CD14-positive monocyte (primary cell): ENCODE results near the gene CALHM5. TPM values are rescaled to one million over a fixed set of nuclear protein-coding genes. Genes with fewer than 3 reads are reported as not detected.

Experiments used
- DNase-seq, 3 donors: peaks; one replicate each; pipeline ENCODE4 v3.0.0-alpha.2; 2011 to 2022
- H2AFZ ChIP-seq: 2 replicates; pipeline ENCODE4 v1.6.0; 2012; ENCODE audit warnings: mild to moderate bottlenecking, low read depth, low read length, inconsistent platforms; ENCODE audit not compliant: insufficient read depth, poor library complexity, severe bottlenecking
- H3K27ac ChIP-seq, 2 donors: 1 replicate in 1 of 2; 2 replicates in 1 of 2; pipeline ENCODE4 v1.5.1; 2012 to 2013; ENCODE audit warnings: low read length in 2 of 2, control low read depth in 1 of 2, inconsistent platforms in 1 of 2, low read depth in 1 of 2, mild to moderate bottlenecking in 1 of 2
- H3K27me3 ChIP-seq, 2 donors: one replicate each; pipeline versions ENCODE4 v1.6.0 to v1.6.1; 2011 to 2013; ENCODE audit warnings: low read length in 2 of 2; ENCODE audit not compliant: control insufficient read depth in 2 of 2, insufficient read depth in 2 of 2
- H3K36me3 ChIP-seq, 2 donors: replicated peaks in 1 of 2; 1 replicate in 1 of 2; 2 replicates in 1 of 2; pipeline versions ENCODE4 v1.5.1 to v1.6.1; 2012 to 2013; ENCODE audit warnings: low read length in 2 of 2, control low read depth in 1 of 2, inconsistent platforms in 1 of 2, mild to moderate bottlenecking in 1 of 2; ENCODE audit not compliant: insufficient read depth in 2 of 2, control insufficient read depth in 1 of 2
- H3K4me1 ChIP-seq, 2 donors: 1 replicate in 1 of 2; 2 replicates in 1 of 2; pipeline versions ENCODE4 v1.5.1 to v1.6.1; 2012 to 2013; ENCODE audit warnings: low read length in 2 of 2, control low read depth in 1 of 2, inconsistent platforms in 1 of 2, mild to moderate bottlenecking in 1 of 2, moderate library complexity in 1 of 2; ENCODE audit not compliant: insufficient read depth in 2 of 2, control insufficient read depth in 1 of 2
- H3K4me2 ChIP-seq: replicated peaks from 2 replicates; pipeline ENCODE3; 2012; ENCODE audit warnings: low read length, moderate library complexity, mild to moderate bottlenecking; ENCODE audit not compliant: poor library complexity, severe bottlenecking; ENCODE audit errors: extremely low read depth
- H3K4me3 ChIP-seq, 3 experiments: fragments of 200-600 bp in 1 of 3; sonication (generic) in 1 of 3; replicated peaks in 1 of 3; 1 replicate in 2 of 3; 2 replicates in 1 of 3; pipeline ENCODE4 v1.5.1; 2011 to 2013; ENCODE audit warnings: low read length in 3 of 3, mild to moderate bottlenecking in 3 of 3, control low read depth in 2 of 3, low read depth in 2 of 3, inconsistent platforms in 1 of 3, moderate library complexity in 1 of 3
- H3K79me2 ChIP-seq: 2 replicates; pipeline ENCODE4 v1.6.0; 2012; ENCODE audit warnings: mild to moderate bottlenecking, control low read depth, inconsistent platforms, low read length, moderate library complexity; ENCODE audit not compliant: insufficient read depth
- H3K9ac ChIP-seq: 2 replicates; pipeline ENCODE4 v1.6.0; 2017; ENCODE audit warnings: low read length, mild to moderate bottlenecking; ENCODE audit not compliant: insufficient read depth, poor library complexity, severe bottlenecking
- H3K9me3 ChIP-seq, 2 donors: replicated peaks in 1 of 2; 1 replicate in 1 of 2; 2 replicates in 1 of 2; pipeline versions ENCODE4 v1.5.1 to v1.6.1; 2012 to 2013; ENCODE audit warnings: low read length in 2 of 2, control low read depth in 1 of 2; ENCODE audit not compliant: control insufficient read depth in 1 of 2, insufficient read depth in 1 of 2
- H4K20me1 ChIP-seq: 2 replicates; pipeline ENCODE4 v1.6.0; 2012; ENCODE audit warnings: mild to moderate bottlenecking, low read length, control low read depth, moderate library complexity; ENCODE audit not compliant: insufficient read depth
- H3K27ac Mint-ChIP-seq, 7 donors: one replicate each; pipeline ENCODE4 v1.8.0; 2020; ENCODE audit warnings: mild to moderate bottlenecking in 7 of 7, mixed read lengths in 7 of 7, moderate library complexity in 6 of 7, inconsistent platforms in 2 of 7
- H3K27me3 Mint-ChIP-seq, 3 donors: one replicate each; pipeline ENCODE4 v1.8.0; 2021 to 2022; ENCODE audit warnings: low read depth in 3 of 3, mild to moderate bottlenecking in 3 of 3, mixed read lengths in 3 of 3, moderate library complexity in 3 of 3, inconsistent platforms in 1 of 3
- H3K36me3 Mint-ChIP-seq, 2 donors: one replicate each; pipeline ENCODE4 v1.8.0; 2020; ENCODE audit warnings: mixed read lengths in 2 of 2, inconsistent platforms in 1 of 2, mild to moderate bottlenecking in 1 of 2
- H3K4me1 Mint-ChIP-seq: one replicate; pipeline ENCODE4 v1.8.0; 2020; ENCODE audit warnings: mild to moderate bottlenecking, mixed read lengths
- H3K4me3 Mint-ChIP-seq, 2 donors: one replicate each; pipeline ENCODE4 v1.8.0; 2020; ENCODE audit warnings: mild to moderate bottlenecking in 2 of 2, mixed read lengths in 2 of 2, moderate library complexity in 1 of 2
- H3K9me3 Mint-ChIP-seq, 7 donors: one replicate each; pipeline ENCODE4 v1.8.0; 2020 to 2022; ENCODE audit warnings: mixed read lengths in 7 of 7, mild to moderate bottlenecking in 6 of 7, moderate library complexity in 6 of 7, inconsistent platforms in 2 of 7
- CTCF ChIP-seq: fragments of 200-600 bp; IDR thresholded peaks from one replicate; pipeline ENCODE4 v1.8.0; 2022; ENCODE audit warnings: antibody characterized with exemption, mild to moderate bottlenecking
- WGBS: methylation state at CpG from one replicate; pipeline ENCODE4 v1.1.5; 2013; ENCODE audit warnings: missing lambda C conversion rate; ENCODE audit not compliant: insufficient coverage; 5-methylcytosine and 5-hydroxymethylcytosine counted together
- intact Hi-C, 2 donors: fragments of 100-400 bp; cut with micrococcal nuclease; formaldehyde crosslinking; loops; one replicate each; pipeline versions ENCODE4 v1.15.0 to v1.15.1; 2023
- polyA plus RNA-seq, 3 donors: library from polyadenylated mRNA; depleted of rRNA in 1 of 3; unstranded in 2 of 3; stranded (reverse) in 1 of 3; fragments of 300-500 nt in 2 of 3; fragments of >200 nt in 1 of 3; fragmentation: Illumina TruSeq in 2 of 3; gene quantifications; 1 replicate in 2 of 3; 2 replicates in 1 of 3; pipeline ENCODE4 v1.2.3, GENCODE V29; 2012 to 2021

The CALHM5 gene
- polyA plus RNA-seq, 3 donors, result 0.01 TPM; not detected in 2

DNA sequence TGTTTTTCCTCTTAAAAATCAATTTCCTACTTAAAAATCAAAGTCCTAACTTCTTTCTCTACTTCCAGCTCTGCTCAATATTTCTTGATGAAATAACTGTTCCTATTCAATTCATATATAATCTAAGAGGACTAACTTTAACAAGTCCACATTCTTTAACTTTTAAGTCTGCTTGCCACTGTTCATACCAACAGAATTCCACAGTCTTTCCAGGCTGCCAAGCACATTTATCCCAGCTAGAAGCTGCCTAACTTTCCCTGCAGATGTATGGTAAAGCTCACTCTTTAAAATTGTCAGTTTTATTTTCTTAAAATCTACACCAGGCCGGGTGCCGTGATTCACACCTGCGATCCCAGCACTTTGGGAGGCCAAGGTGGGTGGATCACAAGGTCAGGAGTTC lies 38.7 kb upstream of the CALHM5 start:
- H3K4me3 Mint-ChIP-seq, result no peak overlapping the region
- H3K9me3 Mint-ChIP-seq, result peaks cover 0 to 4% (median 3%) of the 10 kb centered on the region in 7 donors
- no peaks in the 10 kb centered on the region for H3K27me3 Mint-ChIP-seq
- DNase-seq, result no peak
- H3K79me2 ChIP-seq, result no peaks in the 10 kb centered on the region
- TF ChIP-seq CTCF, result no peak
- no peak overlapping the region for H3K9ac ChIP-seq
- H3K9me3 ChIP-seq, result no peaks in the 10 kb centered on the region
- H2AFZ ChIP-seq, result no peak overlapping the region
- H3K4me1 Mint-ChIP-seq, result peaks cover 49% of the 10 kb centered on the region
- H3K36me3 Mint-ChIP-seq, result no peaks in the 10 kb centered on the region
- no peak overlapping the region for H3K27ac ChIP-seq
- H3K27ac Mint-ChIP-seq, result no peak overlapping the region
- H3K4me2 ChIP-seq, result no peak overlapping the region
- 100% methylated on average over 1 of the region's 3 CpGs for WGBS
- peaks cover 39 to 47% of the 10 kb centered on the region in 2 donors for H3K4me1 ChIP-seq
- intact Hi-C loops, result no loop called here
- no peaks in the 10 kb centered on the region for H4K20me1 ChIP-seq
- no peaks in the 10 kb centered on the region for H3K27me3 ChIP-seq
- no peaks in the 10 kb centered on the region for H3K36me3 ChIP-seq
- no peak overlapping the region for H3K4me3 ChIP-seq

DNA sequence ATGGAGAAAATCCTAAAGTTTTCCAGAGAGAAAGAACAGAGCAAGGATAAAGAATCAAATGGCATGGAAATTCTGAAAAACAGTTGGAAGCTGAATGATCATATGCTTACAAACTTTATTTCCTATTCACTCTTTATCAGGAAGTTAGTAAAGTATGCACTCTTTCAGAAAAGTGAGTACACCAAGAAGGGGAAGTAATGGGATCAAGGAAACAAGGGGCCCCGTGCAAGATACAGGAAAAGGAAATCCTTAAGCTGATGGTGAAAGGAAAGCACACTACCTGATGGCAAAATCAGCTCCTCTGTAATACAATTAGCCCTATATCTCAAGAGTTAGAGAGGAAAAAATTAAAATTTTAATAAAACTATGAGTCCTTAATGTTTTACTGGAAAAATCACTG lies 36.3 kb upstream of the CALHM5 start:
- no peaks in the 10 kb centered on the region for H3K79me2 ChIP-seq
- Mint-ChIP-seq H3K4me3 (peak overlapping the region; percentile 65 to 88), H3K4me1 (peaks cover 54% of the 10 kb centered on the region), H3K36me3 (no peaks in the 10 kb centered on the region), H3K27me3 (no peaks in the 10 kb centered on the region), H3K27ac (peak overlapping the region; percentile 92 to 98 (median 97)), H3K9me3 (peaks cover 0 to 7% (median 4%) of the 10 kb centered on the region in 7 donors)
- peaks cover 39 to 54% of the 10 kb centered on the region in 2 donors for H3K4me1 ChIP-seq
- H3K36me3 ChIP-seq, result no peaks in the 10 kb centered on the region
- H3K9ac ChIP-seq, result peak overlapping the region; percentile 37
- peak; percentile 44 to 77 (median 68) for DNase-seq
- peak overlapping the region in 2 of 3 experiments; percentile 36 to 68 for H3K4me3 ChIP-seq
- no peaks in the 10 kb centered on the region for H4K20me1 ChIP-seq
- peak overlapping the region; percentile 83 to 90 for H3K27ac ChIP-seq
- no CpG with 5 or more reads among the region's 1 CpG for WGBS
- no peak for TF ChIP-seq CTCF
- no peaks in the 10 kb centered on the region for H3K27me3 ChIP-seq
- H3K4me2 ChIP-seq, result peak overlapping the region; percentile 72
- H3K9me3 ChIP-seq, result no peaks in the 10 kb centered on the region
- intact Hi-C loops, result no loop called here
- no peak overlapping the region for H2AFZ ChIP-seq
